GM23338 (cell line): ENCODE measurements around the gene EDIL3. TPM values are rescaled to one million over a fixed set of nuclear protein-coding genes. Genes with fewer than 3 reads are reported as not detected.
A peak's percentile ranks its signal among the peaks of the same experiment; 100 is the strongest.

Experiments used
- ATAC-seq: fragments of 200-7000 bp; cut with Tn5 transposase; 3 replicates; pipeline ENCODE4 v1.9.1; 2020
- DNase-seq: peaks from one replicate; pipeline ENCODE4 v3.0.0-alpha.2; 2015; ENCODE audit warnings: low spot score
- H2AFZ ChIP-seq: fragments of 200-600 bp; sonication (generic); 2 replicates; pipeline ENCODE4 v1.8.0; 2016; ENCODE audit warnings: antibody characterized with exemption, mild to moderate bottlenecking, moderate library complexity
- H3F3A ChIP-seq: fragments of 200-600 bp; sonication (generic); replicated peaks from 2 replicates; pipeline ENCODE4 v1.8.0; 2017; ENCODE audit warnings: antibody characterized with exemption, mixed run types, low read depth
- H3K27ac ChIP-seq: fragments of 200-600 bp; sonication (generic); 2 replicates; pipeline ENCODE4 v1.6.1; 2016; ENCODE audit warnings: low read depth
- H3K27me3 ChIP-seq: fragments of 200-600 bp; sonication (generic); 2 replicates; pipeline ENCODE4 v1.8.0; 2016; ENCODE audit warnings: mild to moderate bottlenecking, mixed run types, moderate library complexity; ENCODE audit not compliant: insufficient read depth
- H3K36me3 ChIP-seq: fragments of 200-600 bp; sonication (generic); 2 replicates; pipeline ENCODE4 v1.8.0; 2016; ENCODE audit warnings: mild to moderate bottlenecking; ENCODE audit not compliant: insufficient read depth
- H3K4me1 ChIP-seq: fragments of 200-600 bp; sonication (generic); 2 replicates; pipeline ENCODE4 v1.8.0; 2016; ENCODE audit warnings: mild to moderate bottlenecking, moderate library complexity; ENCODE audit not compliant: insufficient read depth
- H3K4me2 ChIP-seq: fragments of 200-600 bp; sonication (generic); 2 replicates; pipeline ENCODE4 v1.7.1; 2017; ENCODE audit warnings: mixed run types
- H3K4me3 ChIP-seq: fragments of 200-600 bp; sonication (generic); 2 replicates; pipeline ENCODE4 v1.6.1; 2016; ENCODE audit warnings: mixed run types
- H3K79me2 ChIP-seq: fragments of 200-600 bp; sonication (generic); replicated peaks from 2 replicates; pipeline ENCODE4 v1.8.0; 2017; ENCODE audit warnings: mild to moderate bottlenecking; ENCODE audit not compliant: insufficient read depth
- H3K9me2 ChIP-seq: fragments of 200-600 bp; sonication (generic); 2 replicates; pipeline ENCODE4 v1.8.0; 2017; ENCODE audit not compliant: insufficient read depth
- H4K20me1 ChIP-seq: fragments of 200-600 bp; sonication (generic); replicated peaks from 2 replicates; pipeline ENCODE4 v1.8.0; 2017; ENCODE audit warnings: mild to moderate bottlenecking; ENCODE audit not compliant: insufficient read depth
- H3K27ac Mint-ChIP-seq: 2 replicates; pipeline ENCODE4 v1.8.0; 2020; ENCODE audit warnings: inconsistent platforms, mild to moderate bottlenecking, moderate library complexity, mixed read lengths
- H3K27me3 Mint-ChIP-seq: 3 replicates; pipeline ENCODE4 v1.8.0; 2022; ENCODE audit warnings: low read depth, mild to moderate bottlenecking, moderate library complexity, mixed read lengths, inconsistent platforms; ENCODE audit not compliant: insufficient read depth, poor library complexity
- H3K36me3 Mint-ChIP-seq: 3 replicates; pipeline ENCODE4 v1.8.0; 2021; ENCODE audit warnings: low read depth, mild to moderate bottlenecking, inconsistent platforms, moderate library complexity, mixed read lengths
- H3K4me1 Mint-ChIP-seq: 3 replicates; pipeline ENCODE4 v1.8.0; 2020; ENCODE audit warnings: mild to moderate bottlenecking, inconsistent platforms, mixed read lengths
- H3K4me3 Mint-ChIP-seq: 3 replicates; pipeline ENCODE4 v1.8.0; 2021; ENCODE audit warnings: moderate library complexity, mild to moderate bottlenecking, inconsistent platforms, mixed read lengths
- H3K9me3 Mint-ChIP-seq: 3 replicates; pipeline ENCODE4 v1.8.0; 2020; ENCODE audit warnings: moderate library complexity, mild to moderate bottlenecking, inconsistent platforms, mixed read lengths
- CREB1 ChIP-seq: fragments of 250-450 bp; sonication (Bioruptor Pico); IDR thresholded peaks from 2 replicates; pipeline ENCODE4 v1.5.0; 2020; ENCODE audit warnings: low read depth, mild to moderate bottlenecking, moderate library complexity
- CTCF ChIP-seq, 2 experiments: fragments of 200-600 bp in 1 of 2; sonication (generic) in 1 of 2; conservative IDR thresholded peaks; 2 replicates each; pipeline versions ENCODE4 v1.5.1 to v1.6.1; 2016 to 2017; ENCODE audit warnings: antibody characterized with exemption in 2 of 2, low read depth in 2 of 2, mild to moderate bottlenecking in 2 of 2, moderate library complexity in 1 of 2
- EZH2 ChIP-seq: fragments of 200-600 bp; sonication (generic); IDR thresholded peaks from one replicate; pipeline ENCODE4 v1.8.0; 2017; ENCODE audit warnings: antibody characterized with exemption, mild to moderate bottlenecking, low read depth; ENCODE audit not compliant: unreplicated experiment
- NANOG ChIP-seq: IDR thresholded peaks from 2 replicates; pipeline ENCODE4 v1.6.1; 2016; ENCODE audit warnings: antibody characterized with exemption, borderline replicate concordance
- POLR2AphosphoS5 ChIP-seq: IDR thresholded peaks from 2 replicates; pipeline ENCODE4 v1.6.1; 2016; ENCODE audit warnings: antibody characterized with exemption, low read depth
- ZNF462 ChIP-seq: fragments of 250-450 bp; sonication (Bioruptor Pico); IDR thresholded peaks from 2 replicates; pipeline ENCODE4 v1.5.0; 2020; ENCODE audit warnings: mild to moderate bottlenecking, moderate library complexity
- polyA plus RNA-seq: library from polyadenylated mRNA; unstranded; fragments of >200 nt; fragmentation: Nextera tagmentation; extraction: Ambion mirVana; gene quantifications from 2 replicates; pipeline ENCODE4 v1.2.1, GENCODE V29; 2016
- total RNA-seq: library from RNA; depleted of rRNA; stranded (reverse); fragments of >200 nt; shearing (Covaris generic); gene quantifications from 2 replicates; pipeline ENCODE4 v1.2.3, GENCODE V29; 2014
- TF ChIP-seq, protein P1 (sequence below): IDR thresholded peaks from 2 replicates; pipeline ENCODE4 v1.6.1; 2016; ENCODE audit warnings: antibody characterized with exemption

The EDIL3 gene
- total and polyA plus RNA-seq, 2 experiments from 2014 or later: 43.3 to 61.9 TPM

DNA sequence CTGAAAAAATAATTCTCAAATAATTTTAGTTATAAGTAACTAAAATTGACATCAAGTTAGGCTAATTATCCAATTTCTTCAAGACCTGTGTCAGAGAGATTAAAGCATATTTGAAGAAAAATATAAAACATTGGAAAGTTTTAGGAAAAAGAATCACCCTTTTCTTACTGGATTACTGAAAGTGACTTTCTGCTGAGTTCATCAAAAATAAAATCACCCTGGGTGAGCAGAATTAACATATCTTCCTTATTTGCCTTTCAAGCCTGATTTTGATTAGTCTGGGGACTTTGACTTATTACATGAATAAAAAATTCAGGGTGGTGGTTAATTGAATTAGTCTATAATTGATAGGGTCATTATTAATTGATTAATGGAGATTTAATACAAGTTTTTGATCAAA is 411.8 kb downstream of the EDIL3 start (continued):
- TF ChIP-seq CTCF (conservative IDR thresholded peaks at IDR 0.05; ENCODE audit: low read depth in 2 of 2): no peak
- TF ChIP-seq EZH2: no peak
- no peak for TF ChIP-seq ZNF462

- H3K27ac Mint-ChIP-seq: peak overlapping the region; percentile 87
- H2AFZ ChIP-seq: no peak overlapping the region
- H3K4me3 ChIP-seq: no peak overlapping the region
- H3K4me3 Mint-ChIP-seq: no peak overlapping the region
- no peak for DNase-seq
- peaks cover 26% of the 10 kb centered on the region for H3K4me1 Mint-ChIP-seq
- no peaks in the 10 kb centered on the region for H3K27me3 Mint-ChIP-seq
- no peak for ATAC-seq
- no peaks in the 10 kb centered on the region for H3K9me2 ChIP-seq
- no peaks in the 10 kb centered on the region for H3F3A ChIP-seq
- no peaks in the 10 kb centered on the region for H3K36me3 Mint-ChIP-seq
- peaks cover 26% of the 10 kb centered on the region for H3K4me1 ChIP-seq
- H3K27me3 ChIP-seq: no peaks in the 10 kb centered on the region
- H3K27ac ChIP-seq: no peak overlapping the region
- H3K9me3 Mint-ChIP-seq: no peaks in the 10 kb centered on the region
- H3K36me3 ChIP-seq: no peaks in the 10 kb centered on the region
- H4K20me1 ChIP-seq: no peaks in the 10 kb centered on the region
- no peak overlapping the region for H3K4me2 ChIP-seq
- no peaks in the 10 kb centered on the region for H3K79me2 ChIP-seq
- no peak for TF ChIP-seq POLR2AphosphoS5
- TF ChIP-seq, protein P1, sequence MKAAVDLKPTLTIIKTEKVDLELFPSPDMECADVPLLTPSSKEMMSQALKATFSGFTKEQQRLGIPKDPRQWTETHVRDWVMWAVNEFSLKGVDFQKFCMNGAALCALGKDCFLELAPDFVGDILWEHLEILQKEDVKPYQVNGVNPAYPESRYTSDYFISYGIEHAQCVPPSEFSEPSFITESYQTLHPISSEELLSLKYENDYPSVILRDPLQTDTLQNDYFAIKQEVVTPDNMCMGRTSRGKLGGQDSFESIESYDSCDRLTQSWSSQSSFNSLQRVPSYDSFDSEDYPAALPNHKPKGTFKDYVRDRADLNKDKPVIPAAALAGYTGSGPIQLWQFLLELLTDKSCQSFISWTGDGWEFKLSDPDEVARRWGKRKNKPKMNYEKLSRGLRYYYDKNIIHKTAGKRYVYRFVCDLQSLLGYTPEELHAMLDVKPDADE: no peak
- no peak for TF ChIP-seq CTCF (conservative IDR thresholded peaks at IDR 0.05; ENCODE audit: low read depth in 2 of 2)
- no peak for TF ChIP-seq NANOG
- no peak for TF ChIP-seq CREB1 (CRISPR knock-in tag)
Observed at GRCh38 chr5:83972236-83972635, 412.4 kb downstream of the EDIL3 start.
